DMS79 (cell line): ENCODE data around the gene HOXC12.

Experiments
- DNase-seq: peaks from one replicate; lab custom pipeline; 2025; lab: John Stamatoyannopoulos, UW

Gene HOXC12

GRCh38 chr12:53954694-53955035 is at the start of gene HOXC12:
Gene HOXC12 (plus strand): TSS chr12:53954903. CDS start chr12:53954930, 27 bp downstream.
- DNase-seq, result no peak

- DNase-seq, result no peak
Observed at GRCh38 chr12:53907103-53907502, 47.6 kb upstream of the HOXC12 start.

GRCh38 chr12:53916788-53917655 is 37.7 kb upstream of the HOXC12 start:
- no peak for DNase-seq

- no peak for DNase-seq
Observed at GRCh38 chr12:53924521-53925405, 29.9 kb upstream of the HOXC12 start.

- no peak for DNase-seq
Observed at GRCh38 chr12:53927220-53928029, 27.3 kb upstream of the HOXC12 start.

- DNase-seq, result no peak
Observed at GRCh38 chr12:53928054-53928835, 26.5 kb upstream of the HOXC12 start.

GRCh38 chr12:53929527-53929926 is 25.2 kb upstream of the HOXC12 start:
- DNase-seq, result no peak

- DNase-seq, result no peak
Observed at GRCh38 chr12:53930591-53931255, 24.0 kb upstream of the HOXC12 start.

GRCh38 chr12:53931844-53932581 is 22.7 kb upstream of the HOXC12 start:
- no peak for DNase-seq

- DNase-seq, result no peak
Observed at GRCh38 chr12:53932915-53933314, 21.8 kb upstream of the HOXC12 start.

GRCh38 chr12:53935383-53936341 is 19.0 kb upstream of the HOXC12 start:
- DNase-seq, result no peak

- no peak for DNase-seq
Observed at GRCh38 chr12:53937099-53937498, 17.6 kb upstream of the HOXC12 start.

GRCh38 chr12:53937596-53938325 is 16.9 kb upstream of the HOXC12 start:
- no peak for DNase-seq

- DNase-seq, result peak; percentile 91
Observed at GRCh38 chr12:53938326-53939140, 16.2 kb upstream of the HOXC12 start, which contains the start of gene HOXC13. Gene HOXC13 (plus strand): TSS chr12:53938831. CDS start chr12:53938907, 76 bp downstream.

GRCh38 chr12:53939141-53940108 is 15.3 kb upstream of the HOXC12 start:
- no peak for DNase-seq

- no peak for DNase-seq
Observed at GRCh38 chr12:53940443-53941014, 14.2 kb upstream of the HOXC12 start.
